Heart right ventricle (tissue), 16 donors: ENCODE measurements around the gene SPTBN4. TPM values are rescaled to one million over a fixed set of nuclear protein-coding genes. Genes with fewer than 3 reads are reported as not detected.

Experiments used
- ATAC-seq, 8 donors: fragments of 200-7000 bp; cut with Tn5 transposase; one replicate each; pipeline ENCODE4 v1.9.1; 2020; ENCODE audit warnings: mild to moderate bottlenecking in 8 of 8, moderate library complexity in 8 of 8, moderate number of reproducible peaks in 1 of 8
- DNase-seq, 2 donors: peaks; one replicate each; pipeline ENCODE4 v3.0.0-alpha.2; 2020
- H3K27ac ChIP-seq, 10 donors: fragments of 200-600 bp; sonication (generic) in 2 of 10; one replicate each; pipeline versions ENCODE4 v1.5.0 to v1.8.0; 2020 to 2022; ENCODE audit warnings: mild to moderate bottlenecking in 3 of 10
- H3K27me3 ChIP-seq, 7 donors: fragments of 200-600 bp; one replicate each; pipeline ENCODE4 v1.8.0; 2021 to 2022; ENCODE audit warnings: mild to moderate bottlenecking in 2 of 7
- H3K36me3 ChIP-seq, 9 donors: fragments of 200-600 bp; sonication (generic) in 1 of 9; one replicate each; pipeline versions ENCODE4 v1.5.0 to v1.8.0; 2020 to 2022; ENCODE audit warnings: mild to moderate bottlenecking in 2 of 9
- H3K4me1 ChIP-seq, 9 donors: fragments of 200-600 bp; sonication (generic) in 1 of 9; one replicate each; pipeline versions ENCODE4 v1.5.0 to v1.8.0; 2020 to 2022; ENCODE audit warnings: mild to moderate bottlenecking in 4 of 9
- H3K4me3 ChIP-seq, 10 donors: fragments of 200-600 bp; sonication (generic) in 2 of 10; one replicate each; pipeline versions ENCODE4 v1.5.0 to v1.8.0; 2020 to 2022; ENCODE audit warnings: mild to moderate bottlenecking in 7 of 10, moderate library complexity in 2 of 10
- H3K9me3 ChIP-seq, 11 donors: fragments of 200-600 bp in 10 of 11; sonication (generic) in 2 of 11; one replicate each; pipeline versions ENCODE4 v1.5.0 to v1.8.0; 2013 to 2022; ENCODE audit warnings: mild to moderate bottlenecking in 2 of 11, control low read depth in 1 of 11, moderate library complexity in 1 of 11
- CTCF ChIP-seq, 9 donors: fragments of 200-600 bp; sonication (generic) in 2 of 9; IDR thresholded peaks; one replicate each; pipeline versions ENCODE4 v1.5.0 to v1.8.0; 2021 to 2022; ENCODE audit warnings: antibody characterized with exemption in 9 of 9, mild to moderate bottlenecking in 5 of 9, moderate library complexity in 1 of 9
- WGBS, 2 donors: extraction: QIAGEN DNeasy Blood & Tissue Kit; methylation state at CpG; one replicate each; pipeline ENCODE4 v1.1.7; 2013; ENCODE audit warnings: inconsistent platforms in 1 of 2; 5-methylcytosine and 5-hydroxymethylcytosine counted together
- intact Hi-C, 10 donors: fragments of 100-400 bp; cut with DNase I; formaldehyde crosslinking; loops; one replicate each; pipeline versions ENCODE4 v1.11.1 to v1.14.2; 2022
- polyA plus RNA-seq, 2 donors: library from polyadenylated mRNA; stranded (reverse); fragments of 200-250 nt; gene quantifications; one replicate each; pipeline ENCODE4 v1.2.3, GENCODE V29; 2013
- total RNA-seq, 10 donors: library from RNA; stranded (reverse); fragmentation: NEBNext Ultra II Directional in 3 of 10; extraction: Animal tissue kit (Norgen Biotek cat#: 25700) in 3 of 10; gene quantifications; one replicate each; pipeline versions ENCODE4 v1.2.1 to v1.2.4, GENCODE V29; 2021 to 2023
- donor health status: Arrhythmogenic right ventricular cardiomyopathy.
- donor health status: ischemic (EF 13 %, LVEDD 7.1; RV severe dilation, severe dysfunction).
- donor health status: healthy with polysubstance abuse.
- donor health status: DM: no; HTN: yes; CAD: no.
- donor health status: DM: no; HTN: no; CAD: no.
- donor health status: ischemic (EF 25% LVEDD 6.9; RV normal size, moderate dysfunction).
- donor health status: ischemic (EF 25% LVEDD 5.7; RV mildly dilated, moderate dysfunction).
- donor health status: healthy.
- donor health status: DM: yes; HTN: yes; CAD: no.
- donor health status: Ischemic cardiomyopathy.
- donor health status: ischemic (EF 35%, LVEDD 5.7; RV mildly dilated, moderate dysfunction).
- donor health status: nonischemic (EF 11% LVEDD 7.7; RV severe dilation, severe dysfunction).
- donor health status: DM: yes; HTN: yes; CAD: no.
- donor health status: PGD.
- donor health status: ischemic (EF 29% LVEDD 5.4; RV normal size, mild dysfunction).
- donor health status: nonischemic (EF 23%, LVEDD 6.1; RV moderate dilation, normal function).

SPTBN4 gene
- total and polyA plus RNA-seq, 12 donors, result 3.0 to 13.8 (median 4.9) TPM

- 98 to 99% methylated on average over 13 of the region's 13 CpGs for WGBS, 2 donors
- H3K36me3 ChIP-seq, result peaks cover 0 to 73% (median 16%) of the 10 kb centered on the region in 9 donors
- peaks cover 0 to 45% (median 13%) of the 10 kb centered on the region in 9 donors for H3K4me1 ChIP-seq
- no peak for TF ChIP-seq CTCF (IDR thresholded peaks at IDR 0.05)
- peak overlapping the region in 1 of 10 donors; percentile 79 for H3K27ac ChIP-seq
- ATAC-seq (no peak), DNase-seq (no peak)
- H3K4me3 ChIP-seq, result peak overlapping the region in 1 of 10 donors; percentile 5
- intact Hi-C loops, result no loop called here
- H3K27me3 ChIP-seq, result no peaks in the 10 kb centered on the region
- H3K9me3 ChIP-seq, result no peaks in the 10 kb centered on the region
Measured at GRCh38 chr19:40580619-40581018, 113.8 kb downstream of the SPTBN4 start.

GRCh38 chr19:40581531-40581930, 114.7 kb downstream of the SPTBN4 start:
- DNase-seq (no peak), ATAC-seq (no peak)
- Histone ChIP-seq H3K4me1 (peaks cover 0 to 40% (median 7%) of the 10 kb centered on the region in 9 donors), H3K36me3 (peaks cover 0 to 81% (median 16%) of the 10 kb centered on the region in 9 donors), H3K27me3 (no peaks in the 10 kb centered on the region), H3K4me3 (no peak overlapping the region), H3K9me3 (no peaks in the 10 kb centered on the region), H3K27ac (no peak overlapping the region)
- TF ChIP-seq CTCF (IDR thresholded peaks at IDR 0.05), result no peak
- WGBS, 2 donors, result 96 to 98% methylated on average over 5 of the region's 5 CpGs
- intact Hi-C loops, result no loop called here

- 94% methylated on average over 2 of the region's 2 CpGs for WGBS, 2 donors
- no peak for ATAC-seq
- Histone ChIP-seq H3K27me3 (no peaks in the 10 kb centered on the region), H3K27ac (no peak overlapping the region), H3K9me3 (no peaks in the 10 kb centered on the region), H3K36me3 (peaks cover 0 to 90% (median 16%) of the 10 kb centered on the region in 9 donors), H3K4me1 (peaks cover 0 to 37% (median 2%) of the 10 kb centered on the region in 9 donors), H3K4me3 (no peak overlapping the region)
- TF ChIP-seq CTCF (IDR thresholded peaks at IDR 0.05), result no peak
- DNase-seq, result no peak
- intact Hi-C loops, result no loop called here
Measured at GRCh38 chr19:40582467-40582866, 115.7 kb downstream of the SPTBN4 start.

- WGBS, 2 donors, result 89% methylated on average over 13 to 14 of the region's 14 CpGs
- Histone ChIP-seq H3K36me3 (peaks cover 0 to 94% (median 16%) of the 10 kb centered on the region in 9 donors), H3K4me3 (no peak overlapping the region), H3K27ac (no peak overlapping the region), H3K27me3 (no peaks in the 10 kb centered on the region), H3K9me3 (no peaks in the 10 kb centered on the region), H3K4me1 (peaks cover 0 to 31% (median 0%) of the 10 kb centered on the region in 9 donors)
- intact Hi-C loops, result no loop called here
- DNase-seq (no peak), ATAC-seq (peak in 1 of 8 donors; percentile 7)
- TF ChIP-seq CTCF (IDR thresholded peaks at IDR 0.05), result no peak
Measured at GRCh38 chr19:40583283-40583682, 116.5 kb downstream of the SPTBN4 start.
